Sigmoid colon (tissue), 7 donors: Measurements from ENCODE around the gene ENO3. TPM values are rescaled to one million over a fixed set of nuclear protein-coding genes. Genes with fewer than 3 reads are reported as not detected.
"Not testable (repeated sequence)": the region's sequence is repeated elsewhere in the genome, so short reads cannot be mapped to it uniquely, and the experiment has no call there.

Experiments
- DNase-seq: peaks from one replicate; pipeline ENCODE4 v3.0.0-alpha.2; 2019
- H3K27ac ChIP-seq, 4 donors: fragments of 200-600 bp; sonication (generic); one replicate each; pipeline ENCODE4 v1.5.1; 2016 to 2019; ENCODE audit warnings: mild to moderate bottlenecking in 1 of 4
- H3K27me3 ChIP-seq, 3 donors: fragments of 200-600 bp; sonication (generic); one replicate each; pipeline ENCODE4 v1.5.1; 2019; ENCODE audit warnings: mild to moderate bottlenecking in 1 of 3
- H3K36me3 ChIP-seq, 4 donors: fragments of 200-600 bp; sonication (generic); one replicate each; pipeline ENCODE4 v1.5.1; 2016 to 2019
- H3K4me1 ChIP-seq, 4 donors: fragments of 200-600 bp; sonication (generic); one replicate each; pipeline ENCODE4 v1.5.1; 2017 to 2019
- H3K4me3 ChIP-seq, 4 donors: fragments of 200-600 bp; sonication (generic); one replicate each; pipeline ENCODE4 v1.5.1; 2017 to 2019; ENCODE audit warnings: mild to moderate bottlenecking in 2 of 4, moderate library complexity in 1 of 4
- H3K9me3 ChIP-seq, 4 donors: fragments of 200-600 bp in 3 of 4; sonication (generic) in 3 of 4; one replicate each; pipeline versions ENCODE4 v1.5.1 to v1.6.1; 2013 to 2019
- EP300 ChIP-seq, 4 donors: sonication (generic); formaldehyde crosslinking; IDR thresholded peaks; one replicate each; pipeline ENCODE4 v1.6.1; 2017; ENCODE audit warnings: antibody characterized with exemption in 4 of 4
- POLR2A ChIP-seq, 2 donors: fragments of 450-650 bp; IDR thresholded peaks; one replicate each; pipeline ENCODE4 v1.6.1; 2016; ENCODE audit warnings: antibody characterized with exemption in 2 of 2, mild to moderate bottlenecking in 2 of 2, moderate library complexity in 2 of 2
- POLR2AphosphoS5 ChIP-seq, 4 donors: sonication (generic); formaldehyde crosslinking; IDR thresholded peaks; one replicate each; pipeline ENCODE4 v1.6.1; 2017; ENCODE audit warnings: antibody characterized with exemption in 4 of 4
- WGBS, 2 donors: extraction: QIAGEN DNeasy Blood & Tissue Kit; methylation state at CpG; one replicate each; pipeline ENCODE4 v1.1.7; 2013; 5-methylcytosine and 5-hydroxymethylcytosine counted together
- intact Hi-C: fragments of 100-400 bp; cut with DNase I; formaldehyde crosslinking; loops from one replicate; pipeline ENCODE4 v1.15.1; 2023
- polyA plus RNA-seq, 3 donors: library from polyadenylated mRNA; stranded (reverse); fragments of 200-250 nt; gene quantifications; one replicate each; pipeline ENCODE4 v1.2.3, GENCODE V29; 2013
- total RNA-seq, 4 donors: library from RNA; depleted of rRNA; stranded (reverse); fragments of >200 nt; gene quantifications; one replicate each; pipeline ENCODE4 v1.1.0, GENCODE V29; 2016
- TF ChIP-seq, protein P1 (sequence below), 4 experiments: fragments of 450-650 bp in 3 of 4; fragments of 200-600 bp in 1 of 4; IDR thresholded peaks; one replicate each; pipeline ENCODE4 v1.5.1; 2016 to 2019; ENCODE audit warnings: antibody characterized with exemption in 4 of 4, mild to moderate bottlenecking in 3 of 4, moderate library complexity in 2 of 4
- donor health status: healthy with polysubstance abuse.
- donor health status: Bipolar disorder and iron deficiency.
- donor health status: healthy.

ENO3 gene
- total RNA-seq (1 to 10 TPM; 2.5 to 9.1 (median 5.1) TPM), polyA plus RNA-seq (10 to 100 TPM in 1 of 3 donors, 1 to 10 TPM in 1, under 1 TPM in 1; 0.69 to 10.3 (median 5.4) TPM)

DNA sequence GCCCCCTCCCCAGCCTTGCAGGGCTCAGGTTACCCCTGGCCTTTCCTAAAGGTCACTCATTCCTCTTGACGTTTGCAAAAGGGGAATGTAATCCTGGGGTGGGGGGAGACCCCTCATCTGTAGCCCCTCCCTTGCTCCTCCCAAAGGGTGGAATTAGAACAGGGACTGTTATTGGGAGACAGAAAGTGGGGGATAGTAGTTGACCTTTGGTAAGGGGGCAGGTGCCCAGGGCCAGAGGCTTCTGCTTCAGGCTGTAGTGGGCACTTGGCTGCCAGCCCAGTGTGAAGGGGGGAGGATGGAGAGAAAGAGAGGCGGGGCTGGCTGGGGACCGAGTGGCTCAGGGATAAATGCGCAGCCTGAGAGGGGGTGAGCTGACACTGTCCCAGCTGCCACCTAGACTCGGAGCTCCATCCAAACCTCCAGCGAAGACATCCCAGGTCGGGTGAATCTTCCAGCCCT is at the start of gene ENO3:
TSS of gene ENO3 (plus strand) at position 374 of the 459 bp plus-strand sequence. CDS start 711 bp downstream, outside the sequence.
- Histone ChIP-seq H3K27me3 (no peaks in the 10 kb centered on the region), H3K4me3 (peak within 1 kb of the TSS; percentile 80 to 99 (median 96)), H3K36me3 (peaks cover 0 to 11% (median 7%) of the 10 kb centered on the region in 4 donors), H3K4me1 (peaks cover 0 to 39% (median 25%) of the 10 kb centered on the region in 4 donors), H3K27ac (peak within 1 kb of the TSS; percentile 98 to 100 (median 99)), H3K9me3 (no peaks in the 10 kb centered on the region)
- intact Hi-C loops: no loop called here
- DNase-seq: no peak
- 40 to 47% methylated on average over 7 of the region's 7 CpGs for WGBS, 2 donors
- TF ChIP-seq, protein P1, sequence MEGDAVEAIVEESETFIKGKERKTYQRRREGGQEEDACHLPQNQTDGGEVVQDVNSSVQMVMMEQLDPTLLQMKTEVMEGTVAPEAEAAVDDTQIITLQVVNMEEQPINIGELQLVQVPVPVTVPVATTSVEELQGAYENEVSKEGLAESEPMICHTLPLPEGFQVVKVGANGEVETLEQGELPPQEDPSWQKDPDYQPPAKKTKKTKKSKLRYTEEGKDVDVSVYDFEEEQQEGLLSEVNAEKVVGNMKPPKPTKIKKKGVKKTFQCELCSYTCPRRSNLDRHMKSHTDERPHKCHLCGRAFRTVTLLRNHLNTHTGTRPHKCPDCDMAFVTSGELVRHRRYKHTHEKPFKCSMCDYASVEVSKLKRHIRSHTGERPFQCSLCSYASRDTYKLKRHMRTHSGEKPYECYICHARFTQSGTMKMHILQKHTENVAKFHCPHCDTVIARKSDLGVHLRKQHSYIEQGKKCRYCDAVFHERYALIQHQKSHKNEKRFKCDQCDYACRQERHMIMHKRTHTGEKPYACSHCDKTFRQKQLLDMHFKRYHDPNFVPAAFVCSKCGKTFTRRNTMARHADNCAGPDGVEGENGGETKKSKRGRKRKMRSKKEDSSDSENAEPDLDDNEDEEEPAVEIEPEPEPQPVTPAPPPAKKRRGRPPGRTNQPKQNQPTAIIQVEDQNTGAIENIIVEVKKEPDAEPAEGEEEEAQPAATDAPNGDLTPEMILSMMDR (IDR thresholded peaks at IDR 0.05): no peak
- no peak for TF ChIP-seq POLR2AphosphoS5 (IDR thresholded peaks at IDR 0.05)
- TF ChIP-seq EP300 (IDR thresholded peaks at IDR 0.05): no peak
- no peak for TF ChIP-seq POLR2A (IDR thresholded peaks at IDR 0.05)

DNA sequence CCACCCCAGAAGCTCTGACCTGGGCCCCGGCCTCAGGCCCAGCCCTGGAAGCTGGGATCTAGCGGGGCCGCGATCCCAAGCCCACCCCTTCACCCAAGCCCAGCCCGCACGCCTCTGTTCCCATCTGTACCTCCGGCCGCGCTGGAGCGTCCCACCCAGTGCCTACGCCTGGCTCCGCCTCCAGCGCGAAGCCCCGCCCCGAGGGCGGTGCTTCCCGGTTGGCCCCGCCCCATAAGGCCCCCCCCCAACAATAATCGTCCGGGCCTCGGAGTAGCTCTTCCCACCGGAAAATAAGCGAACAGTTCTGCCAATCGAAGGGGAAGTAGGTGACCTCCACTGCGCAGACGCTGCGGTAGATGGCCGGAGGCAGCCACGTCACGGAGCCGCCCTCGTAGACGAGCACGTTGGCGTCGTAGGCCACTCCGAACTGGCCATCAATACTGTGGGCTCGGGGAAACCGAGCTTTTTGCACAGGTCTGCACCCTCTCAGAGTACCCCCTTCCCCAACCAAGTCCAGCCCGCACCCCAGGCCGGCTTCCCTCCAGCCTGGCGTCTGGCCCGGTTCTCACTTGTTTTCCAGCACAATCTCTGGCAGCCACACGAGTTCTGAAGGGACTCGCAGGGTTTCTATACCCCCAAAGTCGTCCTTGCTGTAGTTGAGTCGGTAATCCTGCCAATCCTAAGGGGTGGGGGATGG is 49.1 kb upstream of the ENO3 start:
- intact Hi-C loops: no loop called here
- peak overlapping the region in 2 of 4 donors; percentile 11 to 55 for H3K27ac ChIP-seq
- peaks cover under 1 to 6% (median 2%) of the 10 kb centered on the region in 4 donors for H3K36me3 ChIP-seq
- no peaks in the 10 kb centered on the region for H3K9me3 ChIP-seq
- no peak for TF ChIP-seq POLR2A (IDR thresholded peaks at IDR 0.05)
- TF ChIP-seq POLR2AphosphoS5 (IDR thresholded peaks at IDR 0.05): peak in 2 of 4 donors; percentile 37 to 52
- peaks cover 0 to 34% (median 19%) of the 10 kb centered on the region in 4 donors for H3K4me1 ChIP-seq
- WGBS, 2 donors: 39 to 53% methylated on average over 48 of the region's 48 CpGs
- peak overlapping the region in 1 of 4 donors; percentile 47 for H3K4me3 ChIP-seq
- H3K27me3 ChIP-seq: peaks cover 28 to 70% (median 36%) of the 10 kb centered on the region in 3 donors
- no peak for DNase-seq

DNA sequence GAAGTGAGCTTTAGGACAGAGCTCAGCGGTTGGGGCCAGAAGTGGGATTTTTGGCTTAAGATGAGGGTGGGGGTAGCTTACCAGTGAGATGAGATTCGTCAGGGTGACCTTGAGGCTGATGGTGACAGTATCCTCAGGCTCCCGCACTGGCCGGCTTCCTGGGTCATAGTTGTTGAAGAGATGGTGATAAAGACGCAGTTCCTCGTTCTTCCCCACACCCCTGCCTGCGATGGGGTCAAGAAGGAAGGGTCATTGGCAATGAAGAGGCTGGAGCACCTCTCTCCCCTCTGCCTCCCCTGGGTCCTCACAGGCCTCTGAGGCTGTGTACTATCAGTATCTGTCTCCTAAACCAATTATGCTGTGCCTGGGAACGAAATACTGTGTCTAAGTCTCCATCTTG is 48.4 kb upstream of the ENO3 start:
- H3K27me3 ChIP-seq: peaks cover 28 to 62% (median 36%) of the 10 kb centered on the region in 3 donors
- H3K9me3 ChIP-seq: no peaks in the 10 kb centered on the region
- DNase-seq: no peak
- TF ChIP-seq EP300 (IDR thresholded peaks at IDR 0.05) (no peak), POLR2A (IDR thresholded peaks at IDR 0.05) (no peak), POLR2AphosphoS5 (IDR thresholded peaks at IDR 0.05) (no peak)
- TF ChIP-seq, protein P1 (IDR thresholded peaks at IDR 0.05): no peak
- peaks cover 0 to 34% (median 19%) of the 10 kb centered on the region in 4 donors for H3K4me1 ChIP-seq
- H3K36me3 ChIP-seq: no peaks in the 10 kb centered on the region
- H3K4me3 ChIP-seq: no peak overlapping the region
- H3K27ac ChIP-seq: no peak overlapping the region
- intact Hi-C loops: no loop called here
- WGBS, 2 donors: 47 to 77% methylated on average over 8 of the region's 8 CpGs

DNA sequence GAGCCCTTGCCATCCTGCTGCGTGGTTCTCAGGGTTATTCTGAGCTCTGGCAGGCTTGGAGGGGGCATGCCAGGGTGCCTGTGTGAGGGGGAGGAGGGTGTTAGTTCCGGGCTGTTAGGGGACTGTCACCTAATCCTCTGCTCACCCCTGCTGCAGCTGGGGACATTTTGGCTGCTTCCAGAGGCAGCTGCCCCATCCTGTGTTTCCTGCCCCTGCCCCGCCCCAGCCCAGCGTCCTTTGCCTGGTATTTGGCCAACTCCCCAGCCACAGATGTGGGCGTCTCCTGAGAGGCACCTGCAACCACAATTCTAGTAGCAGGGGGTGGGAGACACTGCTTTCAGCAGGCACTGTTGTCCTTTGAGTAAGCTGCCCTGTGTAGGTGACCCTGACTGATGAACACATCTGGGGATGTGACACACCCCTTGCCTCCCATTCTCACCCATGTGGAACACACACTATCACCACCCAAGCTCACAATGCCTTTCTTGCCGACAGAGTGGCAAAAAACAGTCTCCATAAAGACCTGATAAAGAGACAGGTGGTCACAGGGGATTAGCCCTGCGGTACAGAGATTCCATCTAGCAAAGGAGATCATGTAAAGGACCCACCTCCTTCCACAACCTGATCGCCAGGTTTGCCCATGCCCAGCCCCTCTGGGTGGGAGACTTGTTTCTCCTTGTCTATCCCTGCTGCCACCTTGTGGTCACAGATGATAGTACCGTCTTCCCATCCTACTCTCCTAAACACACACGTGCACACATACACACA is 47.7 kb upstream of the ENO3 start, which contains the start of gene CHRNE:
TSS of gene CHRNE (minus strand) at position 48 of the 768 bp plus-strand sequence. CDS start at position 13, 35 bp downstream.
- TF ChIP-seq EP300 (IDR thresholded peaks at IDR 0.05) (no peak), POLR2A (IDR thresholded peaks at IDR 0.05) (no peak), POLR2AphosphoS5 (IDR thresholded peaks at IDR 0.05) (no peak)
- TF ChIP-seq, protein P1 (IDR thresholded peaks at IDR 0.05): peak; percentile 66 to 81 (median 70)
- DNase-seq: peak; percentile 86
- H3K9me3 ChIP-seq: no peaks in the 10 kb centered on the region
- H3K27me3 ChIP-seq: peaks cover 28 to 58% (median 36%) of the 10 kb centered on the region in 3 donors
- H3K36me3 ChIP-seq: no peaks in the 10 kb centered on the region
- peak within 1 kb of the TSS in 2 of 4 donors; percentile 11 to 55 for H3K27ac ChIP-seq
- H3K4me3 ChIP-seq: peak within 1 kb of the TSS in 1 of 4 donors; percentile 47
- intact Hi-C loops: no loop called here
- WGBS, 2 donors: 4 to 10% methylated on average over 10 of the region's 10 CpGs
- H3K4me1 ChIP-seq: peaks cover 0 to 34% (median 19%) of the 10 kb centered on the region in 4 donors

DNA sequence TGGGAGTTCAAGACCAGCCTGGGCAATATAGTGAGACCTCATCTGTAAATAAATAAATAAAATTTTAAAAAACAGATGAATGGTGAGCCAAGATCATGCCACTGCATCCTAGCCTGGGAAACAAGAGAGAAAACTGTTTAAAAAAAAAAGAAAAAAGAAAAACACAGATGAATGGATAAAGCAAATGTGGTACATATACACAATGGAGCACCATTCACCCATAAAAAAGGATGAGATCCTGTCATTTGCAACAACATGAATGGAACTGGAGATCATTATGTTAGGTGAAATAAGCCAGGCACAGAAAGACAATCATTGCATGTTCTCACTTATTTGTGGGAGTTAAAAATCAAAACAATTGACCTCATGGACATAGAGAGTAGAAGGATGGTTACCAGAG is 44.3 kb upstream of the ENO3 start:
- Histone ChIP-seq H3K27me3 (peaks cover 1 to 24% (median 7%) of the 10 kb centered on the region in 3 donors), H3K4me1 (peaks cover 0 to 11% (median 6%) of the 10 kb centered on the region in 4 donors)
- H3K36me3 ChIP-seq, H3K9me3 ChIP-seq, intact Hi-C loops, H3K27ac ChIP-seq, H3K4me3 ChIP-seq, DNase-seq: not testable (repeated sequence)
